Measurements from ENCODE around the gene HMGN3.

Gene HMGN3

GRCh38 chr6:79236711-79237110 is 2.2 kb upstream of the HMGN3 start:
- Histone ChIP-seq H3K9me3 (ENCODE audit: control insufficient read depth, low read length) (no peaks in the 10 kb centered on the region), H3K4me3 (ENCODE audit: insufficient read depth, low read depth, low read length, poor library complexity, severe bottlenecking) (no peak overlapping the region), H3K4me1 (ENCODE audit: control insufficient read depth, insufficient read depth, low read length, poor library complexity, severe bottlenecking) (peaks cover 7% of the 10 kb centered on the region), H3K36me3 (ENCODE audit: control insufficient read depth, insufficient read depth, low read length) (no peaks in the 10 kb centered on the region), H3K27ac (ENCODE audit: insufficient read depth, low read length, poor library complexity, severe bottlenecking) (no peak overlapping the region), H3K27me3 (replicated peaks; ENCODE audit: control insufficient read depth, insufficient read depth, low read length, poor library complexity, severe bottlenecking) (no peaks in the 10 kb centered on the region)
- no peak for DNase-seq

DNA sequence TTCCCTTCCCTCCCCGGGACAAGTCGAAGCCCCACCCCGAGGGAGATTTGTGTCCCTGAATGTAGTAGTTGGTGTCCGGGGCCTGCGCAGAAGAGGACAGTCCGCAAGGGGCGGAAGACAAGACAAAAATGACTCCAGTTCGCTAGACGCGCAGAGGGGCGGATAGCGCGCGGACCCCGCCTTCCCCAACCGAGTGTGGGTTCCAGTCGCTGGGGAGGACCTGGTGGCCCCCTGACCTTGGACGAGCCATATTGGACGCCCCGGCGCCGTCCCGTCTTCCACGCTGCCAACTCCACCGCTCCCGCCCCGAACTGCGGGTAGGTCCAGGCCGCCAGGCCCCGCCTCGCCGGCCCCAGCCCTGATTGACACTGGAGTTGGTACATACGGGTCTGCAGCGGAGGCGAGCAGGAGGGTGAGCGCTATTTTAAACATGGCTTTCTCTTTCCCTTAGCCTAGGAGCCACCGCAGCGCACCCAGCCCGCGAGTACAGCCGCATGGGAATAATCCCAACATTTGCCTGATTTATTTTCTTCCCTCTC is 802 bp downstream of the HMGN3 start:
- peak; percentile 37 to 59 (median 54) for DNase-seq
- H3K4me1 ChIP-seq (ENCODE audit: control insufficient read depth, insufficient read depth, low read length, poor library complexity, severe bottlenecking): peaks cover 7% of the 10 kb centered on the region
- no peaks in the 10 kb centered on the region for H3K9me3 ChIP-seq (ENCODE audit: control insufficient read depth, low read length)
- peak overlapping the region; percentile 60 for H3K27ac ChIP-seq (ENCODE audit: insufficient read depth, low read length, poor library complexity, severe bottlenecking)
- no peaks in the 10 kb centered on the region for H3K27me3 ChIP-seq (replicated peaks; ENCODE audit: control insufficient read depth, insufficient read depth, low read length, poor library complexity, severe bottlenecking)
- no peaks in the 10 kb centered on the region for H3K36me3 ChIP-seq (ENCODE audit: control insufficient read depth, insufficient read depth, low read length)
- H3K4me3 ChIP-seq (ENCODE audit: insufficient read depth, low read depth, low read length, poor library complexity, severe bottlenecking): peak overlapping the region; percentile 85

DNA sequence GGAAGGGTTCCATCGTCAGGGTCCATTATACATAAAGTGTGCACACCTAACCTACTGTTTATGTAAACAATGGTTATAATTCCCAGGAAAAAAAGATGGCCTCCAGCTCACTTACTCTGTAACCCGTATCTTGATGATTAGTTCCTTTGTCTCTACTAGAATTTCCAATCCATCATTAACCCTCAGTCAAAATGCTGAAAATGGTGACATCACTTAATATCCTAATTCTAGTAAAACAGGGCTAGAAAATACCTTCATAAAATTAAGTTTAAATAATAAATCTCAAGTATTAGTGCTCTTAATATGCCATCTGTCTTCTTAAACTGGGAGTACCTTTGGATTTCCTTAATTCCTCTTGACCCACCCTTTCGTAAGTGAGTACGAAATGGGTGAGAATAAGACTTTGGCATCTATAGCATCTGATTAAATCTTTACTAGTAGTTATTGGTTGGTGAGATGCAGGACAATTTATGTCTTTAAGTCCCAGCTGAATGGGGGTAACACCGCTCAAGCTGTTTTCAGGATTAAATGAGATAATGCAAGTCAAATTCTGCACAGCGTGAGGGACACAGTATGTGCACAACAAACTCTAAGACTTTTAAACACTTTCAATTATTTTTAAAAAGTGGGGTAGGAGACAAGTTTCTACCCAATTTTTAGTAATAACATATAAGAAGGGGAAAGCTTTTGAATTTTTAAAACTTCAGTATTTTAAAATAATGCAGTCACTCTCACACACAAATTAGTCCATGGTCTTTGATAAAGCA is 1.6 kb downstream of the HMGN3 start:
- no peaks in the 10 kb centered on the region for H3K36me3 ChIP-seq (ENCODE audit: control insufficient read depth, insufficient read depth, low read length)
- H3K27me3 ChIP-seq (replicated peaks; ENCODE audit: control insufficient read depth, insufficient read depth, low read length, poor library complexity, severe bottlenecking): no peaks in the 10 kb centered on the region
- no peaks in the 10 kb centered on the region for H3K9me3 ChIP-seq (ENCODE audit: control insufficient read depth, low read length)
- peaks cover 7% of the 10 kb centered on the region for H3K4me1 ChIP-seq (ENCODE audit: control insufficient read depth, insufficient read depth, low read length, poor library complexity, severe bottlenecking)
- peak overlapping the region; percentile 60 for H3K27ac ChIP-seq (ENCODE audit: insufficient read depth, low read length, poor library complexity, severe bottlenecking)
- no peak for DNase-seq
- peak overlapping the region; percentile 85 for H3K4me3 ChIP-seq (ENCODE audit: insufficient read depth, low read depth, low read length, poor library complexity, severe bottlenecking)

- no peak for DNase-seq
- H3K4me1 ChIP-seq (ENCODE audit: control insufficient read depth, insufficient read depth, low read length, poor library complexity, severe bottlenecking): peaks cover 7% of the 10 kb centered on the region
- H3K9me3 ChIP-seq (ENCODE audit: control insufficient read depth, low read length): no peaks in the 10 kb centered on the region
- no peak overlapping the region for H3K27ac ChIP-seq (ENCODE audit: insufficient read depth, low read length, poor library complexity, severe bottlenecking)
- no peaks in the 10 kb centered on the region for H3K27me3 ChIP-seq (replicated peaks; ENCODE audit: control insufficient read depth, insufficient read depth, low read length, poor library complexity, severe bottlenecking)
- H3K4me3 ChIP-seq (ENCODE audit: insufficient read depth, low read depth, low read length, poor library complexity, severe bottlenecking): no peak overlapping the region
- no peaks in the 10 kb centered on the region for H3K36me3 ChIP-seq (ENCODE audit: control insufficient read depth, insufficient read depth, low read length)
These were observed 2.8 kb downstream of the HMGN3 start for GRCh38 chr6:79231666-79232065.

DNA sequence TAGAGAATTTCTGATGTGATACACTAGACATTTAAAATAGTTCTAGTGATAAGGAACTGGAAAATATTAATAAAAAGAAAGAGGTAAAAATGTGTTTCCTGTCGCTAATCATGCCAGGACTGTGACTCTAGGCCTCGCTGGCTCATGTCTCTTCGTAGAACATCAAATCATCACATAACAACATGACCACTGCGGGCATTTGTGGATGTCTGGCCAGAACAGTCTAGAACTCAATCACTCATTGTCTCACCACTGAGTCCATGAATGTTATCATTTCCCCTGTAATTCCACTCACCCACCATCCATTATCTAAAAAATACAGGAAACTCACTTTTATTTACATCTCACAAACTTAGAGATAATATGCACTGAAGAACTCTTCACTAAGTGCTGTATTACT is 3.4 kb downstream of the HMGN3 start:
- H3K27ac ChIP-seq (ENCODE audit: insufficient read depth, low read length, poor library complexity, severe bottlenecking): no peak overlapping the region
- peaks cover 7% of the 10 kb centered on the region for H3K4me1 ChIP-seq (ENCODE audit: control insufficient read depth, insufficient read depth, low read length, poor library complexity, severe bottlenecking)
- H3K36me3 ChIP-seq (ENCODE audit: control insufficient read depth, insufficient read depth, low read length): no peaks in the 10 kb centered on the region
- H3K9me3 ChIP-seq (ENCODE audit: control insufficient read depth, low read length): no peaks in the 10 kb centered on the region
- no peak for DNase-seq
- H3K27me3 ChIP-seq (replicated peaks; ENCODE audit: control insufficient read depth, insufficient read depth, low read length, poor library complexity, severe bottlenecking): no peaks in the 10 kb centered on the region
- H3K4me3 ChIP-seq (ENCODE audit: insufficient read depth, low read depth, low read length, poor library complexity, severe bottlenecking): no peak overlapping the region

DNA sequence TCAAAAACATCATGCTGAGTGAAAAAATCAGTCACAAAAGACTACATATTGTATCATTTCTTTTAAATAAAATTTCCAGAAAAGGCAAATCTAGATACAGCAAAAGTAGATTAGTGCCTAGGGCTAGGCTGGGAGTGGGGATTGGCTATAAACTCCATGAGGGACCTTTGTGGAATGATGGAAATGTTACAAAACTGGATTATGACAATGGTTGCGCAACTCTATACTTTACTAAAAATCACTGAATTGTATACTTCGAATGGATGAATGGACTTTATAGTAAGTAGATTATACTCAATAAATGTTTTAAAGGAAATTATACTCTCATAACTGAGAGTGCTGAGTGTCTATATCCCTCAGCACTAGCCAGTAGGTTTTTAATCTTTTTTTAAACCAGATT is 4.3 kb downstream of the HMGN3 start:
- DNase-seq: no peak
- no peaks in the 10 kb centered on the region for H3K27me3 ChIP-seq (replicated peaks; ENCODE audit: control insufficient read depth, insufficient read depth, low read length, poor library complexity, severe bottlenecking)
- peaks cover 7% of the 10 kb centered on the region for H3K4me1 ChIP-seq (ENCODE audit: control insufficient read depth, insufficient read depth, low read length, poor library complexity, severe bottlenecking)
- no peaks in the 10 kb centered on the region for H3K36me3 ChIP-seq (ENCODE audit: control insufficient read depth, insufficient read depth, low read length)
- no peak overlapping the region for H3K4me3 ChIP-seq (ENCODE audit: insufficient read depth, low read depth, low read length, poor library complexity, severe bottlenecking)
- no peak overlapping the region for H3K27ac ChIP-seq (ENCODE audit: insufficient read depth, low read length, poor library complexity, severe bottlenecking)
- H3K9me3 ChIP-seq (ENCODE audit: control insufficient read depth, low read length): no peaks in the 10 kb centered on the region

- Histone ChIP-seq H3K9me3 (ENCODE audit: control insufficient read depth, low read length) (no peaks in the 10 kb centered on the region), H3K27ac (ENCODE audit: insufficient read depth, low read length, poor library complexity, severe bottlenecking) (no peak overlapping the region), H3K4me1 (ENCODE audit: control insufficient read depth, insufficient read depth, low read length, poor library complexity, severe bottlenecking) (no peaks in the 10 kb centered on the region), H3K27me3 (replicated peaks; ENCODE audit: control insufficient read depth, insufficient read depth, low read length, poor library complexity, severe bottlenecking) (no peaks in the 10 kb centered on the region), H3K36me3 (ENCODE audit: control insufficient read depth, insufficient read depth, low read length) (no peaks in the 10 kb centered on the region), H3K4me3 (ENCODE audit: insufficient read depth, low read depth, low read length, poor library complexity, severe bottlenecking) (no peak overlapping the region)
- no peak for DNase-seq
These were observed 7.0 kb downstream of the HMGN3 start for GRCh38 chr6:79227445-79227844.

- DNase-seq: no peak
- Histone ChIP-seq H3K27ac (ENCODE audit: insufficient read depth, low read length, poor library complexity, severe bottlenecking) (no peak overlapping the region), H3K27me3 (replicated peaks; ENCODE audit: control insufficient read depth, insufficient read depth, low read length, poor library complexity, severe bottlenecking) (no peaks in the 10 kb centered on the region), H3K36me3 (ENCODE audit: control insufficient read depth, insufficient read depth, low read length) (no peaks in the 10 kb centered on the region), H3K4me3 (ENCODE audit: insufficient read depth, low read depth, low read length, poor library complexity, severe bottlenecking) (no peak overlapping the region), H3K4me1 (ENCODE audit: control insufficient read depth, insufficient read depth, low read length, poor library complexity, severe bottlenecking) (no peaks in the 10 kb centered on the region), H3K9me3 (ENCODE audit: control insufficient read depth, low read length) (no peaks in the 10 kb centered on the region)
These were observed 7.8 kb downstream of the HMGN3 start for GRCh38 chr6:79226660-79227059.

- H3K27ac ChIP-seq (ENCODE audit: insufficient read depth, low read length, poor library complexity, severe bottlenecking): no peak overlapping the region
- no peaks in the 10 kb centered on the region for H3K36me3 ChIP-seq (ENCODE audit: control insufficient read depth, insufficient read depth, low read length)
- no peaks in the 10 kb centered on the region for H3K9me3 ChIP-seq (ENCODE audit: control insufficient read depth, low read length)
- H3K4me3 ChIP-seq (ENCODE audit: insufficient read depth, low read depth, low read length, poor library complexity, severe bottlenecking): no peak overlapping the region
- H3K27me3 ChIP-seq (replicated peaks; ENCODE audit: control insufficient read depth, insufficient read depth, low read length, poor library complexity, severe bottlenecking): no peaks in the 10 kb centered on the region
- H3K4me1 ChIP-seq (ENCODE audit: control insufficient read depth, insufficient read depth, low read length, poor library complexity, severe bottlenecking): no peaks in the 10 kb centered on the region
- DNase-seq: no peak
These were observed 8.5 kb downstream of the HMGN3 start for GRCh38 chr6:79225717-79226599.
